Lower leg skin (tissue), 3 donors: ENCODE results near the gene ACOT4.

ENCODE experiments used
- POLR2A ChIP-seq, 2 donors: fragments of 450-650 bp; IDR thresholded peaks; one replicate each; pipeline ENCODE4 v1.6.1; 2016 to 2017; ENCODE audit warnings: antibody characterized with exemption in 2 of 2, mild to moderate bottlenecking in 1 of 2, moderate library complexity in 1 of 2
- TF ChIP-seq, protein P1 (sequence below), 3 donors: fragments of 450-650 bp; IDR thresholded peaks; one replicate each; pipeline ENCODE4 v1.5.1; 2016; ENCODE audit warnings: antibody characterized with exemption in 3 of 3, mild to moderate bottlenecking in 3 of 3, moderate library complexity in 2 of 3

DNA sequence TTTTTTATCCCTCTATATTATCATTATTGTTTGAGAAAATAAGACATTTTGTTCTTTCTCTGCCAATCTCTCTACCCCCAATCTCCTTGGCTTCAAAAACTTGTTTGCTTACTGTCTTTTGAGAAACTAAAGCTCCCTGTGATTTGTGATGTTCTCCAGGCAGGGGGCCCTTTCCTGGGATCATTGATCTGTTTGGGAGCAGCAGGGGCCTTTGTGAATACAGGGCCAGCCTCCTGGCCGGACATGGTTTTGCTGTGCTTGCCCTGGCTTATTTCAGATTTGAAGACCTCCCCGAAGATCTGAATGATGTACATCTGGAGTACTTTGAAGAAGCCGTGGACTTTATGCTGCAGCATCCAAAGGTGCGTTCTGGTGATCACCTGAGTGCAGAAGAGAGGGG is 25.2 kb downstream of the ACOT4 start:
- TF ChIP-seq, protein P1, sequence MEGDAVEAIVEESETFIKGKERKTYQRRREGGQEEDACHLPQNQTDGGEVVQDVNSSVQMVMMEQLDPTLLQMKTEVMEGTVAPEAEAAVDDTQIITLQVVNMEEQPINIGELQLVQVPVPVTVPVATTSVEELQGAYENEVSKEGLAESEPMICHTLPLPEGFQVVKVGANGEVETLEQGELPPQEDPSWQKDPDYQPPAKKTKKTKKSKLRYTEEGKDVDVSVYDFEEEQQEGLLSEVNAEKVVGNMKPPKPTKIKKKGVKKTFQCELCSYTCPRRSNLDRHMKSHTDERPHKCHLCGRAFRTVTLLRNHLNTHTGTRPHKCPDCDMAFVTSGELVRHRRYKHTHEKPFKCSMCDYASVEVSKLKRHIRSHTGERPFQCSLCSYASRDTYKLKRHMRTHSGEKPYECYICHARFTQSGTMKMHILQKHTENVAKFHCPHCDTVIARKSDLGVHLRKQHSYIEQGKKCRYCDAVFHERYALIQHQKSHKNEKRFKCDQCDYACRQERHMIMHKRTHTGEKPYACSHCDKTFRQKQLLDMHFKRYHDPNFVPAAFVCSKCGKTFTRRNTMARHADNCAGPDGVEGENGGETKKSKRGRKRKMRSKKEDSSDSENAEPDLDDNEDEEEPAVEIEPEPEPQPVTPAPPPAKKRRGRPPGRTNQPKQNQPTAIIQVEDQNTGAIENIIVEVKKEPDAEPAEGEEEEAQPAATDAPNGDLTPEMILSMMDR (IDR thresholded peaks at IDR 0.05): no peak
- no peak for TF ChIP-seq POLR2A (IDR thresholded peaks at IDR 0.05)
